LNCAP (cell line): ENCODE measurements around the gene CEACAM4.

Source experiments
- TF ChIP-seq, protein P1 (sequence below): fragments of 450-650 bp; IDR thresholded peaks from 2 replicates; pipeline ENCODE4 v1.5.1; 2017; ENCODE audit warnings: mild to moderate bottlenecking

The CEACAM4 gene

DNA sequence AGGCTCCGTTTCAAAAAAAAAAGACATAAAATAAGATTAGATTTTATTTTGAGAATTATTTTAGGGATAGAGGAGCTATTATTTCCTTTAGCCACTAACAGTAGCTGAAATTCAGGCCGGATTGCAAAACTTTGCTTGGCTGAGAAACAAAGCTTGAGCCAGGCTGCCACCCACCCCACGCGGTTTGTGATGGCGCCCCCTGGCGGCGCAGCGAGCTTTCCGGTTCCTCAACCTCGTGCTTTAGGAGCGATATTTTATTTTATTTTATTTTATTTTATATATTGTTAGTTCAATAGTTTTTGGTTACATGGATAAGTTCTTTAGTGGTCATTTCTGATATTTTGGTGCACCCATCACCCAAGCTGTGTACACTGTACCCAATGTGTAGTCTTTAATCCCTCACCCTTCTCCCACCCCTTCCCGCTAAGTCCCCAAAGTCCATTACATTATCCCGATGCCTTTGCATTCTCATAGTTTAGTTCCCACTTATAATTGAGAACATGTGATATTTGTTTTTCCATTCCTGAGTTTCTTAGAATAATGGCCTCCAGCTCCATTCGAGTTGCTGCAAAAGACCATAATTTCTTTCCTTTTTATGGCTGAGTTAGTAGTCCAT is 19.8 kb upstream of the CEACAM4 start:
- TF ChIP-seq, protein P1, sequence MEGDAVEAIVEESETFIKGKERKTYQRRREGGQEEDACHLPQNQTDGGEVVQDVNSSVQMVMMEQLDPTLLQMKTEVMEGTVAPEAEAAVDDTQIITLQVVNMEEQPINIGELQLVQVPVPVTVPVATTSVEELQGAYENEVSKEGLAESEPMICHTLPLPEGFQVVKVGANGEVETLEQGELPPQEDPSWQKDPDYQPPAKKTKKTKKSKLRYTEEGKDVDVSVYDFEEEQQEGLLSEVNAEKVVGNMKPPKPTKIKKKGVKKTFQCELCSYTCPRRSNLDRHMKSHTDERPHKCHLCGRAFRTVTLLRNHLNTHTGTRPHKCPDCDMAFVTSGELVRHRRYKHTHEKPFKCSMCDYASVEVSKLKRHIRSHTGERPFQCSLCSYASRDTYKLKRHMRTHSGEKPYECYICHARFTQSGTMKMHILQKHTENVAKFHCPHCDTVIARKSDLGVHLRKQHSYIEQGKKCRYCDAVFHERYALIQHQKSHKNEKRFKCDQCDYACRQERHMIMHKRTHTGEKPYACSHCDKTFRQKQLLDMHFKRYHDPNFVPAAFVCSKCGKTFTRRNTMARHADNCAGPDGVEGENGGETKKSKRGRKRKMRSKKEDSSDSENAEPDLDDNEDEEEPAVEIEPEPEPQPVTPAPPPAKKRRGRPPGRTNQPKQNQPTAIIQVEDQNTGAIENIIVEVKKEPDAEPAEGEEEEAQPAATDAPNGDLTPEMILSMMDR, result peak; percentile 25; the same call in 1 of the 2 replicates

DNA sequence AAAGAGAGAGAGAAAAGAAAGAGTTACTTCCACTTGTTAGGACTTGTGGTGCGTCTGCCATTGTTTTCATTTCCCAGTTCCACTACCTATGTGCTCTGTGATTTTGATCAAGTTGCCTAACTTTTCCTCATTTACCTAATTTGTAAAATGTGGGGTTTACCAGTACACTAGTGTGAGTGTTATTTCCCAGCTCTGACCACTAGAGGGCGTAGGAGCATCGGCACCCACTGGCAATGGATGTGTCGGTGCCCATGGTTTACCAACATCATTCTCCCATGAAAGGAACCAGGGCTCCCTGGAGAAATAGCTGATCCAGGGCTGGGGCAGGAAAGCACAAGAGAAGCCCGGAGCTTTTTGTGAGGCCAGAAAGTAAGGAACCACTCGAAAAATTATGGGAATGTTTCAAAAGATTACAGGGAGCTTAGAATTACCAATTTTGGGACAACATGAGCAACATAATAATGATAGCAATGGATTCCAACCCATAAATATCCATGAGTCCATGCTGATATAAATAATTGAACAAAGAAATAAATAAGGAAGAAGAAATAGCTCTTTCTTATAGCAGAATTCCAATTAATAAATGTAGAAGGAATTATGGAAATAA is 15.1 kb upstream of the CEACAM4 start:
- TF ChIP-seq, protein P1, result peak; percentile 71

DNA sequence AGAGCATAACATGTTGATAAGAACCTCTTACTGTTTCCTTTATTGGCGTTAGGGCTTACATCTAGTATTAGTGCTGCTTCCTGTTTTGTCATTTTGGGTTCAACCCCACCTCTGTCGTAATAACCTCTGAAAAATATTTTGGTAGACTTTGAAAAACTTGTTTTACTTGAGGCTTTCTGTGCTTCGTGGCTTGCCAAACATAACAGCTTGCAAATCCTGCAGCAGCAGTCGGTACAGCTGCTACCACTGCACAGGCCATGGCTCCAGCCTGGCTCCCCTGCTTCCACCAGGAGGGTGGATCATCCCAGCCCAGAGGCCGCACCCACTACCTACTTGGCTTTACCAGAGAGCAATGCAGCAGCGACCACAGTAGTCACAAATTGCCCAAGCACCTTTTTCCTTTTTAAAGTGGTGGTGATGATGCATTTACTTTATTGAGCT is 11.8 kb upstream of the CEACAM4 start:
- TF ChIP-seq, protein P1, result no peak

DNA sequence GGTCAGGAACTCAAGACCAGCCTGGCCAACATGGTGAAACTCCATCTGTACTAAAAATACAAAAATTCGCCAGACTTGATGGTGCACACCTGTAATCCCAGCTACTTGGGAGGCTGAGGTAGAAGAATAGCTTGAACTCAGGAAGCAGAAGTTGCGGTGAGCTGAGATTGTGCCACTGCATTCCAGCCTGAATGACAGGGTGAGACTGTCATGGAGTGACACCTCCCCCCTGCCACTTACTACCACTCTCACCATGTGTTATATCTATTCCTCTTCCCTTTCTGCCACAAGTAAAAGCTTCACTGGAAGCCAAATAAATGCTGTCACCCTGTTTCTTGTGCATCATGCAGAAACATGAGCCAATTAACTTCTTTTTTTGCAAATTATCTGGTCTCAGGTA is 10.6 kb upstream of the CEACAM4 start:
- TF ChIP-seq, protein P1, result no peak

DNA sequence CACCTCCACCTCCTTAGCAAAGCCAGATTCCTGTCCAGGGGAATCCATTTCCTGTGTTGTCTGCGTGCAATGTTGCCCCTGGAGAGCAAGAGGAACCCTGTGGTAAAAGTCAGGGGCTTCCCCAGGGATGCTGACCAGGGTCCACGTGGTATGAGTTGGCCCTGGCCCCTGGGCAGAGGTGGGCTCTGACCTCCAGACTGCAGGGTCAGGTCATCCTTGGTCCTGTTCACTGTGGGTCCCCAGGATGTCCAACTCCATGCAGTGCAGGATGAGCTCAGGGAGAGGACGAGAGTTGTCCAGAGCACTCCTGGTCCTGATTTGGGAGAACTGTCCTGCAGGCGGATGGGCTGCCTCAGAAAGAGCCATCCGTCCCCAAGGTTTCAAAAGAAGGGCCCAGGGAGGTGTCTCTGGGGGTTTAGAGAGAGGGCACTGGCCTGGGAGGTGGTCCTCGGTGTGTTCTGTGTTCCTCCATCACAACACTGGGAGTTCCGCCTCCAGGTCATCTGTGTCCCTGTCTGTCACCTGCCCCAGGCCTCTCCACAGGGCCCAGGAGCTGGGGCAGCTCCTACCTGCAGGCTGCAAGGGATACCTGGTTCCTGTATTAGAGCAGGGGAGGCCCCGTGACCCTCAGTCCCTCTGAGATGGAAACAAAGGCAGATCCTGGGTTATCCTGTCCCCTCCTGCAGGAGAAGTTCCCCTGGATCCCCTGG is 1.2 kb upstream of the CEACAM4 start:
- TF ChIP-seq, protein P1, result no peak

DNA sequence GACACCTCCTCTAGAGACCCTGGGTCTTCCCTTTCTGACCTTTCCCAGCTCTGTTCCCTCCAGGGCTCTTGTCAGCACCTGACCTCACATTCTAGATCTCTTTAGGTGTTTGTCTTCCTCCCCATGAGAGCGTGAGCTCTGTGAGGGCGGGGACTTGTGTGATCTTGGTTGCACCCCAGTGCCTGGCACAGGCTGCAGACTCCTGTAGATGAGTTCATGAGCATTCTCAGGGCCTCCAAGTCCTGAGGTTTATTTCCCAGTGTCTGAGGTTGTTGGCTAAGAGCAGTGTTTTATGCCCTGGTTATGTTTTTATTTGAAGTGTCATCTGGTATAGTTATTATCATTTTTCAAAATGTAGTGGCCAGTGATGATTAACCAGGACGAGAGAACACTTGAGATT is 596 bp downstream of the CEACAM4 start:
- TF ChIP-seq, protein P1, result no peak

DNA sequence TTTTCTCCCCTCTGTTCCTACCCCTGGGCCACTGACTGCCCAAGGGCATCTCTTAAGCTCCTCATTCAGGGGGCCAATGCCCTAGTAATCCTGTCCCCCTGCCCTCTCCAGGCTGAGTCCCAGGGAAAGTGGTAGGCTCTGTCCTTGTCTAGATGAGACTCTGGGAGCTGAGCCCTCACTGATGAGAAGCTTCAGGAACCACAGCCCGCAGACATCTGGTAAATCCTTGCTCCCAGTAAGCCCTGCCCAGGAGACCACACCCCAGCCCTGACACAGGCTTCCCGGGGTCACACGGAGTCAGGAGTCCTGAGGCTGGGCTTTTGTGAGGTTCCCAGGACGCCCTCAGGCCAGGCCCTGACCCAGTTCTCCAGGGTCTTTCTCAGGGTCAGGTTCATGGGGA is 1.9 kb downstream of the CEACAM4 start:
- TF ChIP-seq, protein P1, result no peak
